Nephron progenitor cell (in vitro differentiated cells): ENCODE measurements around the gene SRCIN1.

Source experiments
- DNase-seq: peaks from one replicate; pipeline ENCODE4 v3.0.0; 2021
- H3K27ac Mint-ChIP-seq: 2 replicates; pipeline ENCODE4 v1.8.0; 2021; ENCODE audit warnings: mild to moderate bottlenecking, moderate library complexity, mixed read lengths
- H3K27me3 Mint-ChIP-seq: 2 replicates; pipeline ENCODE4 v1.8.0; 2021; ENCODE audit warnings: mild to moderate bottlenecking, low read depth, mixed read lengths; ENCODE audit not compliant: poor library complexity
- H3K36me3 Mint-ChIP-seq: 2 replicates; pipeline ENCODE4 v1.8.0; 2021; ENCODE audit warnings: low read depth, mixed read lengths
- H3K4me1 Mint-ChIP-seq: 2 replicates; pipeline ENCODE4 v1.8.0; 2021; ENCODE audit warnings: mixed read lengths
- H3K4me3 Mint-ChIP-seq: 2 replicates; pipeline ENCODE4 v1.8.0; 2021; ENCODE audit warnings: mild to moderate bottlenecking, moderate library complexity, mixed read lengths
- H3K9me3 Mint-ChIP-seq: 2 replicates; pipeline ENCODE4 v1.8.0; 2021; ENCODE audit warnings: mild to moderate bottlenecking, moderate library complexity, mixed read lengths
- TF ChIP-seq, protein P1 (sequence below): fragments of 200-600 bp; sonication (generic); IDR thresholded peaks from 2 replicates; pipeline ENCODE4 v1.5.0; 2021; ENCODE audit warnings: antibody characterized with exemption

The SRCIN1 gene

DNA sequence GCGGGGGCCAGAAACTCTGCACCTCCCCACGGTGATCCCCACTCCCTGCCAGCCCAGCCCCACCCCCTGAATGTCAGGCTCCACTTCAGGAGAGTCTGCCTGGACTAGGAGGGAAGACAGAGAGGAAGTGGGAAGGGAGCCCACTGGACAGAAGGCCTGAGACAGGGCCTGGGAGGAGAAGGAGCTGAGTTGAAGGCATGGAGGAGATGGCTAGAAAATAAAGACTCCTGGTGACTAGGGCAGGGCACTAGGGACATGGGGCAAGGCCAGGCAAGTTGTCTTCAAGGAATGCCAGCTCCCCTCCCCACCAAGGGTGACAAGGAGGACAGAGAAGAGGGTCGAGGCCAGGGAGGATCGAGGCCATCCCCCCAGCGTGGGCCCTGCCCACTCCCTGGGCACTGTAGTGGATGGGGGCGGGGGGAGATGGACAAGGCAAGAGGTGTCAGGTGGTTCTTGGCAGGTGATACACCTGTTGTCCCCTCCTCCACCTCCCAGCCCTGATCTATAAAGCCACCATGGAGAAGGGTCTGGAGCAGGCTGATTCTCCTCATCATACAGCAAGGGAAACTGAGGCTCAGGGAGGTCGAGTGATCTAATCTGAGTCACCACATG, 19.7 kb downstream of the SRCIN1 start:
- TF ChIP-seq, protein P1, sequence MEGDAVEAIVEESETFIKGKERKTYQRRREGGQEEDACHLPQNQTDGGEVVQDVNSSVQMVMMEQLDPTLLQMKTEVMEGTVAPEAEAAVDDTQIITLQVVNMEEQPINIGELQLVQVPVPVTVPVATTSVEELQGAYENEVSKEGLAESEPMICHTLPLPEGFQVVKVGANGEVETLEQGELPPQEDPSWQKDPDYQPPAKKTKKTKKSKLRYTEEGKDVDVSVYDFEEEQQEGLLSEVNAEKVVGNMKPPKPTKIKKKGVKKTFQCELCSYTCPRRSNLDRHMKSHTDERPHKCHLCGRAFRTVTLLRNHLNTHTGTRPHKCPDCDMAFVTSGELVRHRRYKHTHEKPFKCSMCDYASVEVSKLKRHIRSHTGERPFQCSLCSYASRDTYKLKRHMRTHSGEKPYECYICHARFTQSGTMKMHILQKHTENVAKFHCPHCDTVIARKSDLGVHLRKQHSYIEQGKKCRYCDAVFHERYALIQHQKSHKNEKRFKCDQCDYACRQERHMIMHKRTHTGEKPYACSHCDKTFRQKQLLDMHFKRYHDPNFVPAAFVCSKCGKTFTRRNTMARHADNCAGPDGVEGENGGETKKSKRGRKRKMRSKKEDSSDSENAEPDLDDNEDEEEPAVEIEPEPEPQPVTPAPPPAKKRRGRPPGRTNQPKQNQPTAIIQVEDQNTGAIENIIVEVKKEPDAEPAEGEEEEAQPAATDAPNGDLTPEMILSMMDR, result no peak
- no peaks in the 10 kb centered on the region for H3K9me3 Mint-ChIP-seq
- DNase-seq, result no peak
- no peaks in the 10 kb centered on the region for H3K36me3 Mint-ChIP-seq
- H3K4me1 Mint-ChIP-seq, result peaks cover 67% of the 10 kb centered on the region
- H3K27ac Mint-ChIP-seq, result no peak overlapping the region
- H3K4me3 Mint-ChIP-seq, result no peak overlapping the region
- peaks cover 35% of the 10 kb centered on the region for H3K27me3 Mint-ChIP-seq

DNA sequence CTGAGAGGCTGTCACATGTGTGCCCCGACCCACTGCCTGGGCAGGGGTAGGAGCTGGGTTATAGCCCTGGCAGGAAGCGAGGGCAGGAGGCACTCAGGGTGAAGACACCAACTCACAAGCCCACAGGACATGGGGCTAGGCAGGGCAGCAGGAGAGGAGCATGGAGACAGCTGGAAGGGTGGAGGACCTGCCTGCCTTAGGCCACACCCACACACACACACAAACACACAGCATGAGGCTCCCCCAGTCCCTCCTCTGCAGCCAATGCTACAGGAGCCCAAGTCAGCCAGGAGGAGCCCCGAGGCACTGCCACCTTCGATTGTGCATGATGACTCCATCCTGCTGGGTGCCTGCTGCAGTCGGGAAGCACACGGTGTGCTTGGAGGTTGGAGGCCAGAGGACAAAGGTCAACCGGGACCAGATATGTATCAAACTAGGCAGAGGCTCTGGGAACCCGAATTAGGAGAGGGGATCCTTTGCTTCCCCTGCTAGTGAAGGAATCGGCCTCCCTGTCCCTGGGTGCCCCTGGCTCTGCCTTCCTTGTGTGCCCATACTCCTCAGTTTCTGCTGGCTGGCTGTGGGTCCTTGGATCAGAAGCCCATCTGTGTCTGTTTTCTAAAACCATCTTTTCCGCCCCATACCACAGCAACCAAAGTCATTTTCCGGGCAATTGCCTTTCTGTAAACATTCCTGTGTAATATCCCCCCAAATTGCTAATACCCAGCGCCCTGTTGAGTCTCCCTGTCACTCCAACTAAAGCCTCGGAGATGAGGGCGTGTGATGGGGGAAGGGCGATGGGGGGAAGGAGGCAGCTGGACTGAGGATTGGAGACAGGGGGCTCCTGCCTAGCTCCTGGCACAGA, 20.5 kb downstream of the SRCIN1 start:
- no peak overlapping the region for H3K4me3 Mint-ChIP-seq
- DNase-seq, result no peak
- TF ChIP-seq, protein P1, result no peak
- H3K4me1 Mint-ChIP-seq, result peaks cover 64% of the 10 kb centered on the region
- peaks cover 38% of the 10 kb centered on the region for H3K27me3 Mint-ChIP-seq
- no peaks in the 10 kb centered on the region for H3K9me3 Mint-ChIP-seq
- H3K36me3 Mint-ChIP-seq, result no peaks in the 10 kb centered on the region
- no peak overlapping the region for H3K27ac Mint-ChIP-seq

DNA sequence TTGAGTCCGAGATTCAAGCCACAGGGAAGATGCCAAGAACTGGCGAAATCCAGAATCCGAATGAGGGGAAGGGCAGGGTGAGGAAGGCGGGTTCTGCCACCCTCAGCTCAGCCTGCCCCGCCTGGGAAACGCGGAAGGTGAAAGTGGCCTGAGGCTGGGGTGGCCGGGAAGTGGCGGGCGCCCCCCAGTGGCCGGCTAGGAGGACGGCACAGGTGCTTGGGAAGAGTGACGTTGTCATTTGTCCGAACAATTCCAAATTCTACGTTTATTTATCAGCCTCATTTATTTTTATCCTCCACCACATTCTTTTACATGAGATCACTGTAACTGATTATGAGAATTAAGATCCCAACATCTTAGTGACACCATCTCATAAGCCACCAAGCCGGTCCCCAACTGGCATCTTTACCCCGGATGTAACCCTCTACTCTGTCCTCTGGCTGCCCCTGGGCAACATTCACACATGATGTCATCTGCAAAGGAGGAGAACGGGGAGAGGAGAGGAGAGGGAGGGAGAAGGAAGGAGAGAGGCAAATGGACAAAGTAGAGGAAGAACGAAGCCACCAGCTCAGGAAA, 21.3 kb downstream of the SRCIN1 start:
- H3K4me1 Mint-ChIP-seq, result peaks cover 70% of the 10 kb centered on the region
- no peak overlapping the region for H3K4me3 Mint-ChIP-seq
- no peaks in the 10 kb centered on the region for H3K9me3 Mint-ChIP-seq
- no peaks in the 10 kb centered on the region for H3K36me3 Mint-ChIP-seq
- peaks cover 44% of the 10 kb centered on the region for H3K27me3 Mint-ChIP-seq
- TF ChIP-seq, protein P1, result peak; percentile 97
- DNase-seq, result peak; percentile 76
- H3K27ac Mint-ChIP-seq, result no peak overlapping the region

DNA sequence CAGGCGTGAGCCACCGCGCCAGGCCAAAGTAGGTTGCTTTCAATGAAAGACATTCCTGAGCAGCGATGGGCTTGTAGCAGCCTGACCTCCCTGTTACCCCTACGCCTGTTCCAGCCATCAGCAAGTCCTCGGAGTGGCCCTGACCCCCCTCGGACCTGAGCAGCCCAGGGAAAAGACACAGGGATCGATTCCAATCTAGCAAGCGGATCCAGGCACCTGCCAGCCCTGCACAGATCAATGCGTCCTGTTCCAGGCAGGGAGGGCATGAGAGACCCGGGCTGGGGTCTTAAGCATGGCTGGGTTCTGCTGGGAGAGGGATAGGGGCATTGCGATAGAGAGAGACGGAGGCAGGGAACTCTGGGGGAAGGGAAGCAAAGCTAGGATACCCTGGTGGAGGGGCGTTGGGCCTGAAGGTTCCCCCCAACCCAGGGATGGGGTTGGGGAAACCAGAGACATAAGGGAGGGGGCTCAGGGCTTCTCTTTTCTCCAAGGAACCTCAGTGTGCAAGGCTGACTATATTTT, 21.9 kb downstream of the SRCIN1 start:
- Mint-ChIP-seq H3K36me3 (no peaks in the 10 kb centered on the region), H3K4me3 (no peak overlapping the region), H3K9me3 (no peaks in the 10 kb centered on the region), H3K27me3 (peaks cover 47% of the 10 kb centered on the region), H3K27ac (no peak overlapping the region), H3K4me1 (peaks cover 73% of the 10 kb centered on the region)
- DNase-seq, result no peak
- TF ChIP-seq, protein P1, result no peak

DNA sequence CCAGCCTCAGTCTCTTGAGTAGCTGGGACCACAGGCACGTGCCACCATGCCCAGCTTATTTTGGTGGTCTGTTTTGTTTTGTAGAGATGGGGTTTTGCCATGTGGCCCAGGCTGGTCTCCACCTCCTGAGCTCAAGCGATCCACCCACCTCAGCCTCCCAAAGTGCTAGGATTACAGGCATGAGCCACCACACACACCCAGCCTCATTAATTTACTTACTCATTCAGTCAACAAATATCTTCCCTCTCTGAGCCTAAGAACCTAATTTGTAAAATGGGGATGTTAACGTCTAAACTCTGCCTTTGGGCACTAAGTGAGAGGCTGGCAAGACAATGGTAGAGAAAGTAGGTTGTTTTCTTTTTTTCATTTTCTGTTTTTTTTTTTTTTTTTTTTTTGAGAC, 22.6 kb downstream of the SRCIN1 start:
- H3K36me3 Mint-ChIP-seq, result no peaks in the 10 kb centered on the region
- no peaks in the 10 kb centered on the region for H3K9me3 Mint-ChIP-seq
- peaks cover 69% of the 10 kb centered on the region for H3K4me1 Mint-ChIP-seq
- TF ChIP-seq, protein P1, result no peak
- DNase-seq, result no peak
- no peak overlapping the region for H3K4me3 Mint-ChIP-seq
- H3K27ac Mint-ChIP-seq, result no peak overlapping the region
- H3K27me3 Mint-ChIP-seq, result peaks cover 47% of the 10 kb centered on the region
